Mammary epithelial cell (primary cell): Measurements from ENCODE around the gene ERCC3.

Experiments used
- EZH2 ChIP-seq: IDR thresholded peaks from 2 replicates; pipeline ENCODE4 v1.6.1; 2012; ENCODE audit warnings: low read length, inconsistent platforms, borderline replicate concordance
- TF ChIP-seq, protein P1 (sequence below), 2 donors: IDR thresholded peaks in 1 of 2; conservative IDR thresholded peaks in 1 of 2; 2 replicates each; pipeline ENCODE4 v1.5.1; 2011 to 2012; ENCODE audit warnings: inconsistent platforms in 2 of 2, low read length in 2 of 2, mild to moderate bottlenecking in 2 of 2, control low read depth in 1 of 2, low read depth in 1 of 2; ENCODE audit not compliant: insufficient read depth in 1 of 2; ENCODE audit errors: extremely low read depth in 1 of 2

DNA sequence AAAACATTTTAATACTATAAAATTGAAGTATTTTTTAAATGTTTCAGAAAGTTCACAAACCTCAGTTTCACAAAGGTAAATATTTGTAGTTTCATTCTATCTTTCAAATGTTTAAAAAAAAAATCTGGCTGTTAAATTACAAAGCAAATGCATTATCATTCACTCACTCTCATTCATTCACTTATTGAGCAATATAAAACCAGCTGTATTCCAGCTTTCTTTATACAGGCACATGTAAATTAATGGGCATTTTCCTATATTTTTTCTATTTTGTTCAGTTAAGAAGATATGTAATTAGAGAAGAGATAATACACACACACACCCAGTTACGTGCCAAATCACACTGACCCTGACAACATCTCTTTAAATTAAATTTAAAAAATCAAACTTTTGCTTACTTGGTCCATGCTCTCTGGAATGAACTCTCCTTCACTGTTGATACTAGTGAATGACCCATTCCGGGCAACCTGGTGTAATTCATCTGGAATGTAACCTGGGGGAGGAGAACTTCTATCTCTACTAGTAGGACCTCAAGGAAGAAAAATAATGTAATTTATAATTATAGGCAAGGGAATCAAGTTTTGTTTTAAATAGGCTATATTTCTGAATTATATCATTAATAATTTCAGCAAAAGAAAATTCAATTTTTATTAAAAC, 32.5 kb upstream of the ERCC3 start:
- TF ChIP-seq, protein P1, sequence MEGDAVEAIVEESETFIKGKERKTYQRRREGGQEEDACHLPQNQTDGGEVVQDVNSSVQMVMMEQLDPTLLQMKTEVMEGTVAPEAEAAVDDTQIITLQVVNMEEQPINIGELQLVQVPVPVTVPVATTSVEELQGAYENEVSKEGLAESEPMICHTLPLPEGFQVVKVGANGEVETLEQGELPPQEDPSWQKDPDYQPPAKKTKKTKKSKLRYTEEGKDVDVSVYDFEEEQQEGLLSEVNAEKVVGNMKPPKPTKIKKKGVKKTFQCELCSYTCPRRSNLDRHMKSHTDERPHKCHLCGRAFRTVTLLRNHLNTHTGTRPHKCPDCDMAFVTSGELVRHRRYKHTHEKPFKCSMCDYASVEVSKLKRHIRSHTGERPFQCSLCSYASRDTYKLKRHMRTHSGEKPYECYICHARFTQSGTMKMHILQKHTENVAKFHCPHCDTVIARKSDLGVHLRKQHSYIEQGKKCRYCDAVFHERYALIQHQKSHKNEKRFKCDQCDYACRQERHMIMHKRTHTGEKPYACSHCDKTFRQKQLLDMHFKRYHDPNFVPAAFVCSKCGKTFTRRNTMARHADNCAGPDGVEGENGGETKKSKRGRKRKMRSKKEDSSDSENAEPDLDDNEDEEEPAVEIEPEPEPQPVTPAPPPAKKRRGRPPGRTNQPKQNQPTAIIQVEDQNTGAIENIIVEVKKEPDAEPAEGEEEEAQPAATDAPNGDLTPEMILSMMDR (conservative IDR thresholded peaks at IDR 0.05 in 1 of 2, IDR thresholded peaks at IDR 0.05 in 1 of 2; ENCODE audit: extremely low read depth in 1 of 2, insufficient read depth in 1 of 2, low read depth in 1 of 2, low read length in 2 of 2) = no peak
- no peak for TF ChIP-seq EZH2
